Esophagus squamous epithelium (tissue), 5 donors: ENCODE data around the gene SGPP1. TPM values are rescaled to one million over a fixed set of nuclear protein-coding genes. Genes with fewer than 3 reads are reported as not detected.

Experiments used
- DNase-seq: peaks from one replicate; lab custom pipeline; 2025; lab: John Stamatoyannopoulos, UW
- H3K27ac ChIP-seq, 4 donors: fragments of 200-600 bp; sonication (generic); one replicate each; pipeline ENCODE4 v1.5.1; 2016 to 2019; ENCODE audit warnings: mild to moderate bottlenecking in 1 of 4
- H3K27me3 ChIP-seq, 4 donors: fragments of 200-600 bp; sonication (generic); 1 replicate in 3 of 4; 2 replicates in 1 of 4; pipeline versions ENCODE4 v1.5.1 to v1.6.0; 2017 to 2021; ENCODE audit warnings: antibody characterized with exemption in 1 of 4
- H3K36me3 ChIP-seq, 3 donors: fragments of 200-600 bp; sonication (generic); one replicate each; pipeline ENCODE4 v1.5.1; 2016 to 2019
- H3K4me1 ChIP-seq, 3 donors: fragments of 200-600 bp; sonication (generic); one replicate each; pipeline ENCODE4 v1.5.1; 2017 to 2019
- H3K4me3 ChIP-seq, 4 donors: fragments of 200-600 bp; sonication (generic); 1 replicate in 3 of 4; 2 replicates in 1 of 4; pipeline ENCODE4 v1.5.1; 2016 to 2019; ENCODE audit warnings: mild to moderate bottlenecking in 2 of 4, moderate library complexity in 1 of 4
- H3K9me3 ChIP-seq, 3 donors: fragments of 200-600 bp; sonication (generic); one replicate each; pipeline ENCODE4 v1.5.1; 2016 to 2019
- POLR2A ChIP-seq, 4 donors: fragments of 450-650 bp; IDR thresholded peaks; one replicate each; pipeline ENCODE4 v1.6.1; 2017; ENCODE audit warnings: antibody characterized with exemption in 4 of 4, mild to moderate bottlenecking in 4 of 4, moderate library complexity in 3 of 4
- WGBS, 2 donors: methylation state at CpG; one replicate each; pipeline ENCODE4 v1.1.5; 2018; 5-methylcytosine and 5-hydroxymethylcytosine counted together
- intact Hi-C: fragments of 100-400 bp; cut with DNase I; formaldehyde crosslinking; loops from one replicate; pipeline ENCODE4 v1.15.0; 2022
- total RNA-seq, 4 donors: library from RNA; depleted of rRNA; stranded (reverse); fragments of >200 nt; gene quantifications; one replicate each; pipeline ENCODE4 v1.1.0, GENCODE V29; 2016
- TF ChIP-seq, protein P1 (sequence below), 6 experiments: fragments of 450-650 bp in 4 of 6; fragments of 200-600 bp in 2 of 6; sonication (generic) in 2 of 6; IDR thresholded peaks; one replicate each; pipeline ENCODE4 v1.5.1; 2016 to 2019; ENCODE audit warnings: antibody characterized with exemption in 6 of 6, mild to moderate bottlenecking in 4 of 6, moderate library complexity in 4 of 6
- donor health status: DM: yes; HTN: yes; CAD: no.

Gene SGPP1
- total RNA-seq, 4 donors from 2014 or later = 5.8 to 15.7 (median 14.6) TPM

DNA sequence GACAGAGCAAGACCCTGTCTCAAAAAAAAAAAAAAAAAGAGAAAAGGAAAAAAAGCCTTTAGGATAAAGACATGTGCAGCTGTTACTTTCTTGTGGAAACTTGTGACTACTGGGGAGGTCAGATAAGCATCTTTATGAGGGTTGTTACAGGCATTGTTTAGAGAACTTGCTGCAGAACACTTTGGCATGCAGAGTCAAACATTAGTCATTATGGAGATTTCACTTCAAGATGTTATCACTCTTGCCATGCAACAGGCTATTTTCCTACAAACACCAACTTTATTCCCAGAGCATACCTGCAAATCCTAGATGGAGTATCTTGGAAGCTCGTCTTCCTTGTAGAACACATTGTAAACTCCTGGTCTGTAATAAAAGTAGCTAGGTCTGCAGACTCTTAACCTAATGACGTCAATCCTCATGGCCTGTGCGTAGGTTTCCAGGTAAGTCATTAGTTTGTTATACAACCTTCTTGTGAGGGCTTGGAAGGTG is 49.9 kb downstream of the SGPP1 start:
- WGBS, 2 donors = 85 to 89% methylated on average over 3 of the region's 3 CpGs
- Histone ChIP-seq H3K4me1 (peaks cover 0 to 1% (median 0%) of the 10 kb centered on the region in 3 donors), H3K36me3 (peaks cover 0 to 14% (median 0%) of the 10 kb centered on the region in 3 donors), H3K9me3 (no peaks in the 10 kb centered on the region), H3K27me3 (no peaks in the 10 kb centered on the region), H3K27ac (no peak overlapping the region), H3K4me3 (no peak overlapping the region)
- no peak for TF ChIP-seq POLR2A (IDR thresholded peaks at IDR 0.05)
- TF ChIP-seq, protein P1, sequence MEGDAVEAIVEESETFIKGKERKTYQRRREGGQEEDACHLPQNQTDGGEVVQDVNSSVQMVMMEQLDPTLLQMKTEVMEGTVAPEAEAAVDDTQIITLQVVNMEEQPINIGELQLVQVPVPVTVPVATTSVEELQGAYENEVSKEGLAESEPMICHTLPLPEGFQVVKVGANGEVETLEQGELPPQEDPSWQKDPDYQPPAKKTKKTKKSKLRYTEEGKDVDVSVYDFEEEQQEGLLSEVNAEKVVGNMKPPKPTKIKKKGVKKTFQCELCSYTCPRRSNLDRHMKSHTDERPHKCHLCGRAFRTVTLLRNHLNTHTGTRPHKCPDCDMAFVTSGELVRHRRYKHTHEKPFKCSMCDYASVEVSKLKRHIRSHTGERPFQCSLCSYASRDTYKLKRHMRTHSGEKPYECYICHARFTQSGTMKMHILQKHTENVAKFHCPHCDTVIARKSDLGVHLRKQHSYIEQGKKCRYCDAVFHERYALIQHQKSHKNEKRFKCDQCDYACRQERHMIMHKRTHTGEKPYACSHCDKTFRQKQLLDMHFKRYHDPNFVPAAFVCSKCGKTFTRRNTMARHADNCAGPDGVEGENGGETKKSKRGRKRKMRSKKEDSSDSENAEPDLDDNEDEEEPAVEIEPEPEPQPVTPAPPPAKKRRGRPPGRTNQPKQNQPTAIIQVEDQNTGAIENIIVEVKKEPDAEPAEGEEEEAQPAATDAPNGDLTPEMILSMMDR (IDR thresholded peaks at IDR 0.05) = no peak
- intact Hi-C loops = no loop called here
- DNase-seq = no peak

DNA sequence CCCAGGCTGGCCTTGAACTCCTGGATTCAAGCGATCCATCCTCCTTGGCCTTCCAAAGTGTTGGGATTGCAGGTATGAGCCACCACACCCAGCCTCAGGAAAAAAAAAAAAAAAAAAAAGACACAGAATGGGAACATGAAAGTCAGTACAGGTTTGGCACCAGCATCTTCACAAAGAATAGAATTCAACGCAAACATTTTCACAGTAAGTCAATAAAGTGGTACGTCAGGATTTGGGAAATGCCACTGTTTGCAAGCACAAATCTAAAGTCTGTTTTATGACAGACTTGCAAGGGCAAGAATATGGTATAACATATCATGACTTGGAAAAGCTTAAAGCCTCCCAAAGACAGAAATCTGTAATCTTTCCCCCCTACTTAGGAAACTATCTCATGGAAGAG is 51.2 kb downstream of the SGPP1 start:
- Histone ChIP-seq H3K27me3 (no peaks in the 10 kb centered on the region), H3K36me3 (peaks cover 0 to 9% (median 0%) of the 10 kb centered on the region in 3 donors), H3K27ac (no peak overlapping the region), H3K4me3 (no peak overlapping the region), H3K9me3 (no peaks in the 10 kb centered on the region), H3K4me1 (peaks cover 0 to 13% (median 0%) of the 10 kb centered on the region in 3 donors)
- no peak for TF ChIP-seq POLR2A (IDR thresholded peaks at IDR 0.05)
- TF ChIP-seq, protein P1 (IDR thresholded peaks at IDR 0.05) = no peak
- DNase-seq = no peak
- intact Hi-C loops = no loop called here
- 76 to 82% methylated on average over 3 of the region's 3 CpGs for WGBS, 2 donors

DNA sequence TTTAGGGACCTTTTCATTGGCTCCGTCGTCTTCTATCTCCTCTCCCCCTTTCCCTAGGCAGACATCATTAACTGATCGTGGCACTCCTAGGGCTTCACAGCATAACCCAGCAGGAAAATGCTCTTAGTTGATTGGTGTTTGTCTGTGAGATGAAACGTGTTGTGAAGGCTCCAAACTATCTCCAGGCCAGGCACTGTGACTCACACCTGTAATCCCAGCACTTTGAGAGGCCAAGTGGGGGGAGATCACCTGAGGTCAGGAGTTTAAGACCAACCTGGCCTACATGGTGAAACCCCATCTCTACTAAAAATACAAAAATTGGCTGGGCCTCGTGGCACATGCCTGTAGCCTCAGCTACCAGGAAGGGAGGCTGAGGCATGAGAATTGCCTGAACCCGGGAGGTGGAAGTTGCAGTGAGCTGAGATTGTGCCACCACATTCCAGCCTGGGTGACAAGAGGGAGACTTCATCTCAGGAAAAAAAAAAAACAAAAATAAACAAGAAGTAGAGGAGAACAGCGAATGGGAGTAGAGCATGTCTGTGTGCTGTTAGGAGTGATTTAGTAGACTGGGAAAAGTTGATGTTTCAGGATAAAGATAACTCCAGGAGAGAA is 53.9 kb downstream of the SGPP1 start:
- TF ChIP-seq, protein P1 (IDR thresholded peaks at IDR 0.05) = no peak
- TF ChIP-seq POLR2A (IDR thresholded peaks at IDR 0.05) = no peak
- intact Hi-C loops = no loop called here
- Histone ChIP-seq H3K27ac (no peak overlapping the region), H3K4me3 (no peak overlapping the region), H3K9me3 (no peaks in the 10 kb centered on the region), H3K4me1 (peaks cover 0 to 13% (median 0%) of the 10 kb centered on the region in 3 donors), H3K27me3 (no peaks in the 10 kb centered on the region), H3K36me3 (peaks cover 0 to 9% (median 0%) of the 10 kb centered on the region in 3 donors)
- WGBS, 2 donors = 74 to 79% methylated on average over 5 to 7 of the region's 7 CpGs
- DNase-seq = no peak

DNA sequence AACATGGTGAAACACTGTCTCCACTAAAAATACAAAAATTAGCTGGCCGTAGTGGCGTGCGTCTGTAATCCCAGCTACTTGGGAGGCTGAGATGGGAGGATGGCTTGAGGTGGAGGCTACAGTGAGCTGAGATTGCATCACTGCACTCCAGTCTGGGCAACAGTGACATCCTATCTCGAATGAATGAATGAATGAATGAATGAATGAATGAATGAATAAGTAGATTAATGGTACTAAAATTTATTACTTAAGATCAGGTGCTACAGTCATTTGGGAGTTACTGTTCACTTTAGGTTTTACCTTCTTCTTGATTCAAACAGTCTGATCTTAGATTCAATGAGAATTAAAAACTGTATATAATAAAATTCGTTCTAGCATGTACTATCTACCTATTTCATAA is 54.6 kb downstream of the SGPP1 start:
- DNase-seq = no peak
- Histone ChIP-seq H3K27ac (no peak overlapping the region), H3K4me1 (peaks cover 0 to 13% (median 0%) of the 10 kb centered on the region in 3 donors), H3K36me3 (peaks cover 0 to 9% (median 0%) of the 10 kb centered on the region in 3 donors), H3K27me3 (no peaks in the 10 kb centered on the region), H3K9me3 (no peaks in the 10 kb centered on the region), H3K4me3 (no peak overlapping the region)
- no peak for TF ChIP-seq POLR2A (IDR thresholded peaks at IDR 0.05)
- TF ChIP-seq, protein P1 (IDR thresholded peaks at IDR 0.05) = no peak
- intact Hi-C loops = no loop called here
- WGBS, 2 donors = 81 to 83% methylated on average over 4 to 5 of the region's 5 CpGs

DNA sequence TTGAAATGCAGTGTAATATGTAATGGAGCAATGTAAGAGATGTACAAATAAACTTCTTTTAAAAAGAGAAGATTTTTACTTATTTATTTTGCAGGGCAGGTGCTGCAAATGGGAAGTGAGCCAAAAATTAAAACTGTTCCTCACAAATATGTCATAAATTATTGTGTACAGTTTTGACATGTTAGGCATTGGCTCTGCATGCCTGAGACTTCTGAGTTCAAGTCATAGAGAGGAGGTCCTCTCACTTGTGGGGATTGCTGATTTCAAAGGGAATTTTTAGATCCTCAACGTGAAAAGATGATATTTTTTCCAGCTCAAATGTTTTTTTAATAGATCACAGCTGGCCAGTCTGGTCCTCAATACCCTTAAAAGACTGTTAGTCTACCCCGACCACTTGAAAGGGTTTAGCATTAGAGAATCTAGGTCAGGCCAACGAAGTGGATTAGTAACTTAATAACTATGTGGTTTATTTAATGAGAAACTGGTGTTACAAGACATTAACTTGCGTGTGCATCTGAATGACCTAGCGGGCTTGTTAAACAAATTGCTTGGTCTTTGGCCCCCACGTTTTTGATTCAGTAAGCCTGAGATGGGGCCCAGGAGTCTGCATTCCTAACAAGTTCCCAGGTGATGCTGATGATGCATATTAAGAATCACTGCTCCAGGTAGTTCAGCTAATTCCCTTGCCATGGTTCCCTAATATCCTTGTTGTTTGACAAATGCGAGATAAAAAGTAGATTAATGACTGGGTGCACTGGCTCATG is 55.3 kb downstream of the SGPP1 start:
- H3K27ac ChIP-seq = no peak overlapping the region
- intact Hi-C loops = no loop called here
- DNase-seq = no peak
- peaks cover 0 to 3% (median 0%) of the 10 kb centered on the region in 3 donors for H3K36me3 ChIP-seq
- H3K4me3 ChIP-seq = no peak overlapping the region
- TF ChIP-seq POLR2A (IDR thresholded peaks at IDR 0.05) = no peak
- TF ChIP-seq, protein P1 (IDR thresholded peaks at IDR 0.05) = no peak
- 48 to 58% methylated on average over 6 to 7 of the region's 7 CpGs for WGBS, 2 donors
- H3K27me3 ChIP-seq = no peaks in the 10 kb centered on the region
- no peaks in the 10 kb centered on the region for H3K9me3 ChIP-seq
- H3K4me1 ChIP-seq = peaks cover 0 to 13% (median 0%) of the 10 kb centered on the region in 3 donors
